K562 (cell line): ENCODE data around the gene ZC3H6. TPM values are rescaled to one million over a fixed set of nuclear protein-coding genes. Genes with fewer than 3 reads are reported as not detected.

Experiments
- ATAC-seq: fragments of 200-7000 bp; cut with Tn5 transposase; 3 replicates; pipeline ENCODE4 v1.9.1; 2020; ENCODE audit warnings: moderate library complexity
- BruUV-seq: library from RNA; stranded (reverse); fragments of 400-500 nt; replicated peaks from 2 replicates; lab custom pipeline; 2021; lab: Mats Ljungman, UMichigan
- CTCF ChIA-PET: fragments of 300-600 bp; formaldehyde crosslinking; extraction: SDS; loops from one replicate; lab custom pipeline; 2021; ENCODE audit warnings: low intra/inter-chr PET ratio; lab: Yijun Ruan, JAX
- POLR2A ChIA-PET: fragments of 300-600, 350-650 bp; sonication (Branson Sonifier 250); formaldehyde crosslinking; extraction: SDS; loops from one replicate; lab custom pipeline; 2021; ENCODE audit warnings: antibody characterized with exemption, inconsistent platforms; lab: Yijun Ruan, JAX
- DNase-seq, 4 experiments: peaks; one replicate each; pipeline versions ENCODE4 v3.0.0 to v3.0.0-alpha.2; 2011 to 2018; ENCODE audit warnings: low spot score in 3 of 4, mixed read lengths in 3 of 4; ENCODE audit errors: extremely low read depth in 1 of 4
- FAIRE-seq: peaks from 2 replicates; lab custom pipeline; 2011; peaks lifted over from hg19 to GRCh38; lab: Jason Lieb, UNC
- H2AFZ ChIP-seq: 2 replicates; pipeline ENCODE4 v1.6.0; 2011; ENCODE audit warnings: low read depth, low read length, control low read depth, inconsistent platforms
- H3K27ac ChIP-seq: fragments of 200-600 bp; 3 replicates; pipeline ENCODE4 v1.8.0; 2011; ENCODE audit warnings: low read depth, mild to moderate bottlenecking, control low read depth, inconsistent platforms, low read length, moderate library complexity, mixed read lengths; ENCODE audit errors: extremely low read depth
- H3K27me3 ChIP-seq, 2 experiments: fragments of 300-600 bp in 1 of 2; 2 replicates in 1 of 2; 3 replicates in 1 of 2; pipeline versions ENCODE4 v1.6.0 to v1.8.0; 2011; ENCODE audit warnings: inconsistent platforms in 2 of 2, low read length in 2 of 2, mild to moderate bottlenecking in 1 of 2, mixed read lengths in 1 of 2, moderate library complexity in 1 of 2; ENCODE audit not compliant: control insufficient read depth in 2 of 2, insufficient read depth in 2 of 2
- H3K36me3 ChIP-seq: fragments of 300-600 bp; 3 replicates; pipeline ENCODE4 v1.8.0; 2011; ENCODE audit warnings: mild to moderate bottlenecking, low read length, inconsistent platforms; ENCODE audit not compliant: control insufficient read depth, insufficient read depth
- H3K4me1 ChIP-seq, 2 experiments: fragments of 200-600 bp in 1 of 2; replicated peaks in 1 of 2; 2 replicates in 1 of 2; 3 replicates in 1 of 2; pipeline versions ENCODE4 v1.5.1 to v1.8.0; 2011; ENCODE audit warnings: inconsistent platforms in 2 of 2, low read length in 2 of 2, mild to moderate bottlenecking in 1 of 2, mixed read lengths in 1 of 2, moderate library complexity in 1 of 2; ENCODE audit not compliant: control insufficient read depth in 2 of 2, insufficient read depth in 2 of 2
- H3K4me2 ChIP-seq: 2 replicates; pipeline ENCODE4 v1.6.1; 2011; ENCODE audit warnings: low read length, control low read depth, inconsistent platforms, mixed read lengths; ENCODE audit not compliant: insufficient read depth
- H3K4me3 ChIP-seq: fragments of 200-600 bp; sonication (generic), shearing (Covaris generic); 2 replicates; pipeline ENCODE4 v1.5.1; 2016; ENCODE audit warnings: control low read depth, inconsistent platforms
- H3K79me2 ChIP-seq: fragments of 200-600 bp; 3 replicates; pipeline ENCODE4 v1.8.0; 2011; ENCODE audit warnings: low read length, inconsistent platforms; ENCODE audit not compliant: control insufficient read depth, insufficient read depth
- H3K9ac ChIP-seq, 2 experiments: 2 replicates each; pipeline versions ENCODE4 v1.6.0 to v1.6.1; 2011; ENCODE audit warnings: low read depth in 2 of 2, low read length in 2 of 2, control low read depth in 1 of 2, inconsistent platforms in 1 of 2, mild to moderate bottlenecking in 1 of 2, mixed read lengths in 1 of 2; ENCODE audit not compliant: insufficient read depth in 1 of 2
- H3K9me1 ChIP-seq: one replicate; pipeline ENCODE4 v1.6.0; 2011; ENCODE audit warnings: inconsistent platforms, mild to moderate bottlenecking, low read length, moderate library complexity; ENCODE audit not compliant: control insufficient read depth, insufficient read depth
- H3K9me3 ChIP-seq: replicated peaks from 2 replicates; pipeline ENCODE4 v1.5.1; 2011; ENCODE audit warnings: low read depth, low read length, inconsistent platforms; ENCODE audit not compliant: control insufficient read depth, insufficient read depth
- H4K20me1 ChIP-seq: replicated peaks from 2 replicates; pipeline ENCODE4 v1.6.1; 2011; ENCODE audit warnings: low read length, inconsistent platforms, mixed read lengths; ENCODE audit not compliant: control insufficient read depth, insufficient read depth
- C11orf30 ChIP-seq: fragments of 450-650 bp; IDR thresholded peaks from 2 replicates; pipeline ENCODE4 v1.6.1; 2016; ENCODE audit warnings: low read depth, mild to moderate bottlenecking
- ZNF212 ChIP-seq: fragments of 450-650 bp; formaldehyde crosslinking; IDR thresholded peaks from 2 replicates; pipeline ENCODE4 v1.4.0; 2020; ENCODE audit warnings: mild to moderate bottlenecking
- ZNF316 ChIP-seq: fragments of 450-650 bp; IDR thresholded peaks from 2 replicates; pipeline ENCODE4 v1.6.1; 2016
- whole genome bisulfite sequencing: fragments of 100-300 bp; shearing (Covaris generic); methylation state at CpG from one replicate; pipeline ENCODE4 v1.1.6; 2016; ENCODE audit warnings: low coverage, mixed read lengths; ENCODE audit not compliant: insufficient coverage; ENCODE audit errors: missing lambda C conversion rate; 5-methylcytosine and 5-hydroxymethylcytosine counted together
- in situ Hi-C: fragments of 300-500 bp; cut with MboI; formaldehyde crosslinking; loops from 4 replicates; pipeline ENCODE4 v1.15.0; 2018; ENCODE audit warnings: inconsistent platforms, mixed read lengths
- intact Hi-C: fragments of 100-400 bp; cut with micrococcal nuclease; formaldehyde crosslinking; loops from 2 replicates; pipeline ENCODE4 v1.14.2; 2022
- polyA plus RNA-seq, 8 experiments: library from polyadenylated mRNA; depleted of rRNA in 4 of 8; stranded (reverse) in 5 of 8; unstranded in 3 of 8; fragments of >200 nt; fragmentation: Nextera tagmentation in 2 of 8; fragmentation: Illumina TruSeq in 1 of 8; extraction: Ambion mirVana in 2 of 8; extraction: Trizol in 1 of 8; gene quantifications; 2 replicates each; pipeline versions ENCODE4 v1.2.1 to v1.2.3, GENCODE V29; 2011 to 2014; ENCODE audit warnings: inconsistent platforms in 1 of 8, missing spikeins in 1 of 8
- total RNA-seq, 7 experiments: library from RNA; depleted of rRNA in 6 of 7; stranded (reverse); fragments of >200 nt in 6 of 7; fragmentation: Illumina TruSeq in 2 of 7; extraction: Trizol in 2 of 7; gene quantifications; 2 replicates each; pipeline versions ENCODE4 v1.2.1 to v1.2.3, GENCODE V29; 2011 to 2021; ENCODE audit warnings: low replicate concordance in 1 of 7
- TF ChIP-seq, protein P1 (sequence below): IDR thresholded peaks from 3 replicates; pipeline ENCODE4 v1.6.1; 2011; ENCODE audit warnings: borderline replicate concordance, mild to moderate bottlenecking; ENCODE audit not compliant: insufficient read length, insufficient read depth

Gene ZC3H6
- total and polyA plus RNA-seq, 9 of the 15 experiments (the other 6 are each of a cell fraction or from before 2014, with no cell fraction given): 0.45 to 1.9 (median 1.5) TPM

DNA sequence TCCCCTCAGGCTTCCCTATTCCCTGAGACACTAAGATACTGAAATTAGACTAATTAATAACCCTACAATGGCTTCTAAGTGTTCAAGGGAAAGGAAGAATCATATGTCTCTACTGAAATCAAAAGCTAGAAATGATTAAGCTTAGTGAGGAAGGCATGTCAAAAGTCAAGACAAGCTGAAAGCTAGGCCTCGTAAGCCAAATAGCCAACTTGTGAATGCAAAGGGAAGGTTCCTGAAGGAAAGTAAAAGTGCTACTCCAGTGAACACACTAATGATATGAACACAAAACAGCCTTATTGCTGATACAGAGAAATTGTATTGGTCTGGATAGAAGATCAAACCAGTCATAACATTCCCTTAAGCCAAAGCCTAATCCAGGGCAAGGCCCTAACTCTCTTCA lies 30.5 kb upstream of the ZC3H6 start:
- Histone ChIP-seq H2AFZ (no peak overlapping the region), H3K9ac (no peak overlapping the region), H3K79me2 (peaks cover 4% of the 10 kb centered on the region; the same call in 1 of the 3 replicates), H3K27ac (no peak overlapping the region), H3K9me1 (no peaks in the 10 kb centered on the region), H3K4me2 (no peak overlapping the region), H3K36me3 (peaks cover 65% of the 10 kb centered on the region), H3K9me3 (no peaks in the 10 kb centered on the region), H3K4me3 (no peak overlapping the region), H3K27me3 (no peaks in the 10 kb centered on the region), H3K4me1 (peaks cover 0 to 6% of the 10 kb centered on the region in 2 experiments; a peak in 2 of 5 replicates), H4K20me1 (no peaks in the 10 kb centered on the region)
- ChIA-PET POLR2A (interaction anchor here (3.3 to 4.4 kb wide), 2 partner anchors 9 to 10 kb away, joined by 15 to 18 read pairs; partner anchors contain the start of gene ZC3H8), CTCF (no interaction called here)
- intact Hi-C loops: no loop called here
- ATAC-seq (no peak), FAIRE-seq (no peak), DNase-seq (no peak)
- no TSS peak for BruUV-seq
- in situ Hi-C loops: loop anchor here (25.0 kb wide), 1 partner anchor 358 kb away; the partner anchor contains the start of genes ANAPC1 and MERTK
- TF ChIP-seq ZNF212 (CRISPR knock-in tag) (no peak), C11orf30 (peak; percentile 17; the same call in 1 of the 2 replicates), ZNF316 (0 out of 2 replicates have a peak, but pooled peaks have one; percentile 28)
- TF ChIP-seq, protein P1, sequence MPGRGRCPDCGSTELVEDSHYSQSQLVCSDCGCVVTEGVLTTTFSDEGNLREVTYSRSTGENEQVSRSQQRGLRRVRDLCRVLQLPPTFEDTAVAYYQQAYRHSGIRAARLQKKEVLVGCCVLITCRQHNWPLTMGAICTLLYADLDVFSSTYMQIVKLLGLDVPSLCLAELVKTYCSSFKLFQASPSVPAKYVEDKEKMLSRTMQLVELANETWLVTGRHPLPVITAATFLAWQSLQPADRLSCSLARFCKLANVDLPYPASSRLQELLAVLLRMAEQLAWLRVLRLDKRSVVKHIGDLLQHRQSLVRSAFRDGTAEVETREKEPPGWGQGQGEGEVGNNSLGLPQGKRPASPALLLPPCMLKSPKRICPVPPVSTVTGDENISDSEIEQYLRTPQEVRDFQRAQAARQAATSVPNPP: no peak
- 100% methylated on average over 1 of the region's 1 CpG for WGBS
